ENCODE measurements around the gene MRPL24. TPM values are rescaled to one million over a fixed set of nuclear protein-coding genes. Genes with fewer than 3 reads are reported as not detected.

MRPL24 gene
- total and polyA plus RNA-seq, 9 of the 15 experiments (the other 6 are each of a cell fraction or from before 2014, with no cell fraction given): 74.3 to 267 (median 113) TPM

GRCh38 chr1:156750711-156751450 lies 10.0 kb upstream of the MRPL24 start (continued):
- no peak for TF ChIP-seq NFATC3 (IDR thresholded peaks at IDR 0.05)
- 0 out of 2 replicates have a peak, but pooled peaks have one; percentile 49 for TF ChIP-seq SRSF3 (IDR thresholded peaks at IDR 0.05; ENCODE audit: insufficient read depth, low read length)
- TF ChIP-seq GTF2B (IDR thresholded peaks at IDR 0.05; ENCODE audit: extremely low read depth, insufficient read length): no peak
- TF ChIP-seq ZBTB34 (CRISPR knock-in tag; IDR thresholded peaks at IDR 0.05): no peak
- TF ChIP-seq HSF4 (CRISPR knock-in tag; IDR thresholded peaks at IDR 0.05; ENCODE audit: borderline replicate concordance): no peak
- TF ChIP-seq MGA (IDR thresholded peaks at IDR 0.05): no peak
- no peak for TF ChIP-seq ATF2 (CRISPR knock-in tag; IDR thresholded peaks at IDR 0.05)
- TF ChIP-seq MITF (IDR thresholded peaks at IDR 0.05): no peak
- TF ChIP-seq KHSRP (IDR thresholded peaks at IDR 0.05): no peak
- 0 out of 2 replicates have a peak, but pooled peaks have one; percentile 22 for TF ChIP-seq ZFX (CRISPR knock-in tag; IDR thresholded peaks at IDR 0.05)
